ENCODE data around the gene PMPCA.

The PMPCA gene

DNA sequence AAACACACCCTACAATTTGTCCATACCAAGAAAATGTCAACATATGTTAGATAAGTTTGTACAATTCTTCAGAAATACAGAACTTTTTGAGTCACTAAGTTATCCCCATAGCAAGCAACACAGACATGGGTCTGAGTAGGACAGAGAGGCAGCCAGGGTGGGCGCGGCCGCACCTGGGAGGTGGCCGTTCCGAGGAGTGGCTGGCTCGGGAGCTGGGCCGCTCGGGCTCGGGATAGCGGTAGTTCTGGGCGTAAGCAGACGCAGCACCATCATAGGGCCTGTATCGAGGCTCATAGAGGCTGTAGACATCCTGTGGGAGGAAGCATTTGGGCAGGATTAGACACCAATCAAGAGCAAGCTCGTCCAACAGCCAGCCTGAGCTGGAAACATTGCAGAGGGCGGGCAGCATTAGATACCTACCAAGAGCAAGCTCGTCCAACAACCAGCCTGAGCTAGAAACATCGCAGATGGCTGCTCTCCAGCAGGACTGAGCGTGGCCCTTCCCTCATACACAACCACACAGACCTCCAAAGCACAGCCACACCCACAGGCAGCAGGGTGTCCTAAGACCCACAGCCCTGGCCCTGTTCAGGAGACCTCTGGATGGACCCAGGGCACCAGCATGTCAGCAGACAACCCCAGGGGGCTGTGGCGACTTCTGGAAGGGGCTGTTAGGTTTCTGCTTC, 61.5 kb downstream of the PMPCA start:
- Histone ChIP-seq H3K9me3 (ENCODE audit: severe bottlenecking) (no peaks in the 10 kb centered on the region), H3K4me3 (ENCODE audit: low read depth, low read length) (no peak overlapping the region), H3K36me3 (peaks cover 100% of the 10 kb centered on the region), H3K27ac (no peak overlapping the region), H3K27me3 (ENCODE audit: insufficient read depth, low read depth, severe bottlenecking) (no peaks in the 10 kb centered on the region)
- TF ChIP-seq, protein P1, sequence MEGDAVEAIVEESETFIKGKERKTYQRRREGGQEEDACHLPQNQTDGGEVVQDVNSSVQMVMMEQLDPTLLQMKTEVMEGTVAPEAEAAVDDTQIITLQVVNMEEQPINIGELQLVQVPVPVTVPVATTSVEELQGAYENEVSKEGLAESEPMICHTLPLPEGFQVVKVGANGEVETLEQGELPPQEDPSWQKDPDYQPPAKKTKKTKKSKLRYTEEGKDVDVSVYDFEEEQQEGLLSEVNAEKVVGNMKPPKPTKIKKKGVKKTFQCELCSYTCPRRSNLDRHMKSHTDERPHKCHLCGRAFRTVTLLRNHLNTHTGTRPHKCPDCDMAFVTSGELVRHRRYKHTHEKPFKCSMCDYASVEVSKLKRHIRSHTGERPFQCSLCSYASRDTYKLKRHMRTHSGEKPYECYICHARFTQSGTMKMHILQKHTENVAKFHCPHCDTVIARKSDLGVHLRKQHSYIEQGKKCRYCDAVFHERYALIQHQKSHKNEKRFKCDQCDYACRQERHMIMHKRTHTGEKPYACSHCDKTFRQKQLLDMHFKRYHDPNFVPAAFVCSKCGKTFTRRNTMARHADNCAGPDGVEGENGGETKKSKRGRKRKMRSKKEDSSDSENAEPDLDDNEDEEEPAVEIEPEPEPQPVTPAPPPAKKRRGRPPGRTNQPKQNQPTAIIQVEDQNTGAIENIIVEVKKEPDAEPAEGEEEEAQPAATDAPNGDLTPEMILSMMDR (IDR thresholded peaks at IDR 0.05; ENCODE audit: low read depth, low read length) = no peak
- no peak for DNase-seq

GRCh38 chr9:136472640-136473353, 62.3 kb downstream of the PMPCA start:
- Histone ChIP-seq H3K27me3 (ENCODE audit: insufficient read depth, low read depth, severe bottlenecking) (no peaks in the 10 kb centered on the region), H3K36me3 (peaks cover 100% of the 10 kb centered on the region), H3K27ac (no peak overlapping the region), H3K9me3 (ENCODE audit: severe bottlenecking) (no peaks in the 10 kb centered on the region), H3K4me3 (ENCODE audit: low read depth, low read length) (no peak overlapping the region)
- no peak for DNase-seq
- TF ChIP-seq, protein P1 (IDR thresholded peaks at IDR 0.05; ENCODE audit: low read depth, low read length) = no peak

- Histone ChIP-seq H3K36me3 (peaks cover 97% of the 10 kb centered on the region), H3K4me3 (ENCODE audit: low read depth, low read length) (no peak overlapping the region), H3K9me3 (ENCODE audit: severe bottlenecking) (no peaks in the 10 kb centered on the region), H3K27me3 (ENCODE audit: insufficient read depth, low read depth, severe bottlenecking) (no peaks in the 10 kb centered on the region), H3K27ac (no peak overlapping the region)
- TF ChIP-seq, protein P1 (IDR thresholded peaks at IDR 0.05; ENCODE audit: low read depth, low read length) = no peak
- no peak for DNase-seq
Measured at GRCh38 chr9:136473354-136473721, 62.9 kb downstream of the PMPCA start.

All from WERI-Rb-1 (cell line).